ENCODE measurements around the gene NDUFS7. TPM values are rescaled to one million over a fixed set of nuclear protein-coding genes. Genes with fewer than 3 reads are reported as not detected.

NDUFS7 gene
- total RNA-seq, 4 donors from 2014 or later: 259 to 497 (median 377) TPM

GRCh38 chr19:1400281-1401137, 16.8 kb downstream of the NDUFS7 start:
- ATAC-seq (peak; percentile 79 to 86), DNase-seq (peak; percentile 75 to 93)
- Histone ChIP-seq H3K9me3 (no peaks in the 10 kb centered on the region), H3K4me3 (peak overlapping the region; percentile 60 to 90 (median 63)), H3K27ac (peak overlapping the region; percentile 88 to 99 (median 91)), H3K36me3 (no peaks in the 10 kb centered on the region), H3K27me3 (no peaks in the 10 kb centered on the region), H3K4me1 (peaks cover 19 to 22% of the 10 kb centered on the region in 2 donors)
- intact Hi-C loops (cut with DNase I; ENCODE audit: low total_unique reads): loop anchor here (2.0 to 5.0 kb wide), 3 partner anchors 18 to 123 kb away; partner anchors contain the start of genes FAM174C and NDUFS7
- in situ Hi-C loops (cut with MboI; ENCODE audit: low sequenced_read_pairs in 4 of 4): no loop called here
- TF ChIP-seq POLR2A (IDR thresholded peaks at IDR 0.05): peak; percentile 63 to 65
- no peak for TF ChIP-seq CTCF (IDR thresholded peaks at IDR 0.05 in 4 of 5, conservative IDR thresholded peaks at IDR 0.05 in 1 of 5)

DNA sequence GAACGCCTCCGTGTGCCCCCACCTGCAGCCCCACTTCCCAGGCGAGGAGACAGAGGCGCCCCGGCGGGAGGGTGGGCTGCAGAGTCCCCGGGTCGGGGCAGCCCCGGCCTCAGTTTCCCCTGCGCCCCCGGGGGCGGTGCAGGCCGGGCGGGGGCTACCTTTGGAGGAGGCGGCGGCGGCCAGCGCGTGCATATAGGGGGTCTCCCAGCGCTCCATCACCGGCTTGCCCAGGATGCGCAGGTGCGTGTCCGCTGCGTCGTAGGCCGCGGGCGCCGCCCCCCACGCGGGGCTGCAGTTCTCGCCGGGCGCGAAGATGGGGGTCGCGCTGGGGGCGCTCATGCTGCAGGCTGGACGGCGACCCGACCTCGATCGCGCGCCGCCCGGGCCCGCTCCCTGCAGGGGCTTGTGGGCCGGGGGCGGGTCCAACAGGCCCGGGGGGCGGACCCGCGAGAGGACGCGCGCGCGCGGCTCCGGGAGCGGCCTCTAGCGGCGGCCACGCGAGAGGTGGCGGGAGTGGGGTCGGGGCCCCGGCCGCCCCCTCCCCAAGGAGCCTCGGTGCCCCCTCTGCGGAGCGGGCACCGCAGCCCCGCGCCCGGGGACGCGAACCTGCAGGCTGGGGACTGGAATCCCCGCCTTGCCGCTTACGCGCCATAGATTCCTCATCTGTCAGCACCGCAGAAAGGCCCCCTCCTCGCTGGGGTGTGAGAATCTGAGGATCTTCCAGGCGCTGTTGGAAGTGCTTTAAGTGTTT, 17.6 kb downstream of the NDUFS7 start, which contains the start of gene GAMT:
Gene GAMT, minus strand, starts transcription at position 405 of the 751 bp plus-strand sequence. Its CDS starts 66 bp downstream, at position 339.
- DNase-seq (no peak), ATAC-seq (peak; percentile 37 to 40)
- Histone ChIP-seq H3K36me3 (no peaks in the 10 kb centered on the region), H3K4me1 (peaks cover 11 to 14% of the 10 kb centered on the region in 2 donors), H3K4me3 (peak within 1 kb of the TSS; percentile 60 to 90 (median 63)), H3K27me3 (no peaks in the 10 kb centered on the region), H3K9me3 (no peaks in the 10 kb centered on the region), H3K27ac (peak within 1 kb of the TSS; percentile 88 to 99 (median 91))
- in situ Hi-C loops (cut with MboI; ENCODE audit: low sequenced_read_pairs in 4 of 4): no loop called here
- intact Hi-C loops (cut with DNase I; ENCODE audit: low total_unique reads): loop anchor here (2.0 to 5.0 kb wide), 3 partner anchors 19 to 124 kb away; partner anchors contain the start of genes FAM174C and NDUFS7
- no peak for TF ChIP-seq POLR2A (IDR thresholded peaks at IDR 0.05)
- TF ChIP-seq CTCF (IDR thresholded peaks at IDR 0.05 in 4 of 5, conservative IDR thresholded peaks at IDR 0.05 in 1 of 5): peak; percentile 34 to 66 (median 46)

GRCh38 chr19:1401889-1402217, 18.1 kb downstream of the NDUFS7 start:
- peak overlapping the region in 3 of 4 donors; percentile 62 to 90 (median 64) for H3K4me3 ChIP-seq
- no peaks in the 10 kb centered on the region for H3K27me3 ChIP-seq
- ATAC-seq (no peak), DNase-seq (no peak)
- H3K4me1 ChIP-seq: peaks cover 7 to 9% of the 10 kb centered on the region in 2 donors
- intact Hi-C loops (cut with DNase I; ENCODE audit: low total_unique reads) (loop anchor here (2.0 to 5.0 kb wide), 3 partner anchors 19 to 125 kb away; partner anchors contain the start of genes FAM174C and NDUFS7), in situ Hi-C loops (cut with MboI; ENCODE audit: low sequenced_read_pairs in 4 of 4) (no loop called here)
- TF ChIP-seq CTCF (IDR thresholded peaks at IDR 0.05 in 4 of 5, conservative IDR thresholded peaks at IDR 0.05 in 1 of 5) (no peak), POLR2A (IDR thresholded peaks at IDR 0.05) (no peak)
- no peaks in the 10 kb centered on the region for H3K9me3 ChIP-seq
- no peaks in the 10 kb centered on the region for H3K36me3 ChIP-seq
- H3K27ac ChIP-seq: peak overlapping the region; percentile 88 to 99 (median 91)

- Histone ChIP-seq H3K9me3 (no peaks in the 10 kb centered on the region), H3K4me3 (no peak overlapping the region), H3K27me3 (no peaks in the 10 kb centered on the region), H3K4me1 (peaks cover 3 to 9% of the 10 kb centered on the region in 2 donors), H3K27ac (peak overlapping the region in 3 of 4 donors; percentile 26 to 99 (median 91)), H3K36me3 (no peaks in the 10 kb centered on the region)
- in situ Hi-C loops (cut with MboI; ENCODE audit: low sequenced_read_pairs in 4 of 4) (no loop called here), intact Hi-C loops (cut with DNase I; ENCODE audit: low total_unique reads) (loop anchor here (5.0 kb wide), 2 partner anchors 50 to 125 kb away; partner anchors contain the start of gene FAM174C)
- no peak for TF ChIP-seq CTCF (IDR thresholded peaks at IDR 0.05 in 4 of 5, conservative IDR thresholded peaks at IDR 0.05 in 1 of 5)
- no peak for TF ChIP-seq POLR2A (IDR thresholded peaks at IDR 0.05)
- no peak for DNase-seq
- ATAC-seq: no peak
Observed at GRCh38 chr19:1402411-1403070, 18.8 kb downstream of the NDUFS7 start.
